GM19455 (cell line): ENCODE measurements around the gene AFM.

Source experiments
- ATAC-seq: cut with Tn5 transposase; IDR thresholded peaks from one replicate; pipeline ENCODE4 v1.9.1; 2021; ENCODE audit not compliant: unreplicated experiment

Gene AFM

DNA sequence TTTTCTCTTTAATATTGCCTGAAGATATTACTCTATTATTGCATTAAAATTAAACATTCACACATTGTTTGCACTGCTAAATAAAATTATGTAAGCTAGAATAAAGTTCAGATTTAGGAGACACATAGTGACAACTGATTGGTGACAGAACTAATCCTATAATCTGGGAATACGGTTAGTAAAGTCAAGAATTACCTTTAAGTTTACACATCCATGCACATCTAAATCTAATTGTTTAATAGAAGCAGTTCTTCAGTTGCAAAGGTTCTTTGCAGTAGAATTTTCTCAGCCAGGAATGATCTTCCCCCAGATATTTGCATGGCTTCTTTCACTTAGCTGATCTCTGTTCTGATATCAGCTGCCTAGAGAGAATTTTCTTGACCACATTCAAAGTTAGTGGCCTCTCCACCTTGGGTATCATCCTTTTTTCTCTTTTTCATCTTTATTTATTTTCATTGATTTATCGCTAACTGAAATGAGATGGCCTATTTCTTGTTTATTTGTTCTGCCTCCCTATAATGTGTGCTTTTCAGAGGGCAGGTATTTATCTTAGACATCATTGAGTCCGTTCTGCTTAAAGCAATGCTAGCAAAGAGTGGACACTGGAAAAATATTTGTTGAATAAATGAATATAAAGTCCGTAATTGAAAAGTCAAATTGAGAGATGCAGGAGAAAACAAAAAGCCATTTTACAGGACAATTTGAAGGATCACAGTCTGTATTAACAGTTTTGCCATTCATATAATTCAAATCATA is 32.9 kb upstream of the AFM start:
- no peak for ATAC-seq

DNA sequence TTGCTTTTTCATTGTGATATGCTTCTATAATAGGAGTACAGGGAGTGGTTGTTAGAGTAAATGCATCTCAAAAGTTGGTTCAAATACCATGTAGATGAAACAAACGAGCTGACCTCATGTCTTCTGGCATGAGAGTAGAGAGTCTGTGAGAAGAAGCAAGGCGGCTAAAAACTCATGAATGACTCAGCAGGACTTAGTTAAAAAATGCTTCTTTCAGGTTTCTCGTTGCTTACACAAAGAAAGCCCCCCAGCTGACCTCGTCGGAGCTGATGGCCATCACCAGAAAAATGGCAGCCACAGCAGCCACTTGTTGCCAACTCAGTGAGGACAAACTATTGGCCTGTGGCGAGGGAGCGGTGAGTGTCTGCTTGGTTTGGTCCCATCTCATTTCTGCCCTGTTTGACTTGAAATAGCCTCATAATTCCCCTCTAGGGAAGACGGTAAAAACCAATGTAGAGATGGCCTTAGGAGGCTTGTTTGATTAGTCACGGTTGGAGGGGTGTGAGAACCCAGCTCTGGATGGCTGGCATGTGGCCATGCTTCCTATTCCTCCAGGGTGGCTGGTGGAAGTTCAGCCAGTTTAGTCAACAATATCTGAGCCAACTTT is 31.0 kb upstream of the AFM start:
- no peak for ATAC-seq

DNA sequence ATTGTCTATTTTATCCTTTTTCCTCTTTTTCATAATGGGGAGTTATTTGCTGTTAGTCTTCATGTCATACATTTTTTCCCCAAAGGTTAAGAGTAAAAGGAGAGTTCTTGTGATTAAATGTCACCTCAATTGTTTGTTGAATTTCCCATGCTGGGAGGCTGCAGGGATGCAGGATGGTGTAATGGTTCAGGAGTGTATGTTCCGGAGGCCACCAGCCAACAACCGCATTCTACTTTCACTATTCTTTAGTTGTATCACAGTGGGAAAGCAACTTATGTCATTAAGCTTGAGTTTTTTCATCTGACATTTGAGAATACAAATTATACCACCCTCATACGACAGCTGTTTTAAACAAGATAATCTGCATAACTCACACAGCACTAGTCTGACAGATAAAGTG is 30.1 kb upstream of the AFM start:
- ATAC-seq, result no peak

DNA sequence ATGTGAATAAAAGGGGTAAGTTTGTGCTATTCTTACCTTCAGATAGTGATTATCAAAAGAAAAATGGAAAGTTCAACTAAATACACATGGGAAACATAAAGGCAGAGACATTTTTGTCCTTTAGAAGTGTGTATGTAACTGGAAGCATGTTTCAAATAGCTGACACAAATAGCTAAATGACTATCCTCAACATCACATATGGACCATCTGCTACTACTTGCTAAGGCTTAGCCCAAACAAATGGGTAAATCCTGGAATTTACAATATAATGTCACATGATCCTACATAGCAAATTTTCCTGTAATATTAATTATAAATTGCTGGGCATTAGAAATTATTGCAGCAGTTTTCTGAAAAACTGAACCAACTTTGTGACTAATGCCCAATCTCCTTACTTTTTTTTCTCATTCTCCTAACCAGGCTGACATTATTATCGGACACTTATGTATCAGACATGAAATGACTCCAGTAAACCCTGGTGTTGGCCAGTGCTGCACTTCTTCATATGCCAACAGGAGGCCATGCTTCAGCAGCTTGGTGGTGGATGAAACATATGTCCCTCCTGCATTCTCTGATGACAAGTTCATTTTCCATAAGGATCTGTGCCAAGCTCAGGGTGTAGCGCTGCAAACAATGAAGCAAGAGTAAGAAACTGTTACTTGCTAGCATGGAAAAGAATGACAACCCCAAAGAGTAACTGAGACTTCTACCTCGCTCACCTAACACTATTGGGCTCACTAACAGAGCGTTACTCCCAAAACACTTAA is 29.4 kb upstream of the AFM start:
- ATAC-seq, result no peak

DNA sequence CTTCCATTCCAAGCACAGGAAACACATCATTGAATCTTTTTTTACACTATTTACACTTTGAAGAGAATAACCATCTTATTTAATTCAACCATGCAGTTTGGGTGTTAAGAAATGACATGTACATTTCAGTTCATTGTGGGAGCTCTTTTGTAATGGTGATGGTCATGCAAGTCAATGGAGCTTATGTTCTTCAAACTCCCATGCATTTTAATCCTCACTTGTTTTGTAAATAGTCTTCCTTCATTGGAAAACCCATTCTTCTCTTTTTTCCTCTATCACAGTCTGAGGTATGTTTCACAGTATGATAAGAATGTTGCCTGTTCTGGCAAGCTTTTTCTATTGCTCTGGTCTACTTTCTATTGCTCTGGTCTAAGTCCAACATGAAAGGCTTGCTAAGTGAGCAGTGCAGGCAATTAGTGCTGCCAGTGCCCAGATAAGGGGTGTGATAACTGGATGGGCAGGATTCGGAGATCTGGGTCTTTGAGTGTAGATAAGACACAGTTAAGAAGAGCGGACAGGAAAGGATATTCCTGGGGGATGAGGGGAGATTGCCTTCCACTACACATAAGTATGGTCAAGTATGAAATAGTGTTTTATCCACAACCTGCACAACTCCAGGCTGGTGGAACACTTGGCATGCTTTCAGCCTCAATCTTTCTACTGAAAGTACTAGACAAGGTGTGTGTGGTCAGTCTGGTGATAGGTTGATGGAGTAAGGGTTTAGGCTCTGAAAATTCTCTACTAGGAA is 28.4 kb upstream of the AFM start:
- no peak for ATAC-seq

DNA sequence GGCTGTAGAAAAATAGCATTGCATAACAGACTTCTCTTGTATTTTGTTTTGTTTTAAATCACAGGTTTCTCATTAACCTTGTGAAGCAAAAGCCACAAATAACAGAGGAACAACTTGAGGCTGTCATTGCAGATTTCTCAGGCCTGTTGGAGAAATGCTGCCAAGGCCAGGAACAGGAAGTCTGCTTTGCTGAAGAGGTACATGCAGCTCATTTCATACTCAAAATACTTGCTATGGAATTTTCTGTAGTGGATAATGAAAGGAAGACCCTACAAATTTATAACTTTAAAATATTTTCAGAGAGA is 27.9 kb upstream of the AFM start:
- ATAC-seq, result no peak

DNA sequence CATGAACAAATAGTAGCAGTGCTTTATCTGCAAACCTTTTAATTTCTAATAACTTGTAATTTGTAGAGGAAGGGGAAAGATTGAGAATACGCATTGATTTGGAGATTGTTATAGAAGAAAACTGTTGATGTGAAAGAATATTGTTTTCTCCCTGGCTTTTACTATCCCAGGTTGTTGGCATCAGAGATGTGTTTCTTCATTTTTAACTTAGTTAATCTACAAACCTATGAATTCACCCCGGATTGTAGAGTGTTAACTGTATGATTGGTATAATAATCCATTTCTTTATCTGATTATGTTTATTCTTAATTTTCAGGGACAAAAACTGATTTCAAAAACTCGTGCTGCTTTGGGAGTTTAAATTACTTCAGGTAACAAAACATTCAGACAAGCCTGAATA is 26.6 kb upstream of the AFM start:
- no peak for ATAC-seq

DNA sequence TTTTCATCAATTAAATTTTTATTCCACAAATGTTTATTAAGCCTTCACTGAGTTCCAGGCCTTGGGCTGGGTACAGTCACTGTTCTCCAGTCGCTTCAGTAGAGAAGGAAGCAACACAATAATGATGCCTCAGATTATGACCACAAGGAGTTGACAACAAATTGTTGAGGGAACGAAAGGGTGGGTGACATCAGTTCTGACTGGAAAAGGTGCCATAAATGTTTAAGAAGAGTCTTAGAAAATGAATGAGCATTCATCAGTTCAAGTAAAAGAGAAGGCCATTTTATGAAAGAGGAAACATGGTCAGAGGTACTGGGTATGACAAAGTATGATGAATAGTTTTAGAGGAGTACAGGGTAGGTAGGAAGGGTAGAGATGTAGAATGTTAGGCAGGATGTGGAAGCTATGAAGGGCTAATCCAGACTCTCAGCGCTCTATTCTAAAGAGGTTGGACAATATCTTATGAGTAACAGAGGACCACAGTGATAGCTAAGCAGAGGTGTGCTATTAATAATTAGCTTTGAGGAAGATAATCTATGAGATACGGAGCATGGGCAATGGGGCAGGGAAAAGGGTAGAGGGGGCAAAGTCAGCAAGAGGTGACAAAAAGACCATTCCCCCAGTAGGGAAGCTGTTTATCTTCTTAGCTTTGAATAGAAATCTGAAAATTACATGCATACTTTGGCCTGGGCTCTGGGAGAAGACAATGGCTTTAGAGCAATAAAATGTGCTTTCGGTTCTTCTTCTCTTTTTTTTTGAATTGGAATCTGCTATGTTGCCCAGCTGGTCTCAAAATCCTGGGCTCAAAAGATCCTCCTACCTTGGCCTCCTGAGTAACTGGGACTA is 25.1 kb upstream of the AFM start:
- ATAC-seq, result no peak

DNA sequence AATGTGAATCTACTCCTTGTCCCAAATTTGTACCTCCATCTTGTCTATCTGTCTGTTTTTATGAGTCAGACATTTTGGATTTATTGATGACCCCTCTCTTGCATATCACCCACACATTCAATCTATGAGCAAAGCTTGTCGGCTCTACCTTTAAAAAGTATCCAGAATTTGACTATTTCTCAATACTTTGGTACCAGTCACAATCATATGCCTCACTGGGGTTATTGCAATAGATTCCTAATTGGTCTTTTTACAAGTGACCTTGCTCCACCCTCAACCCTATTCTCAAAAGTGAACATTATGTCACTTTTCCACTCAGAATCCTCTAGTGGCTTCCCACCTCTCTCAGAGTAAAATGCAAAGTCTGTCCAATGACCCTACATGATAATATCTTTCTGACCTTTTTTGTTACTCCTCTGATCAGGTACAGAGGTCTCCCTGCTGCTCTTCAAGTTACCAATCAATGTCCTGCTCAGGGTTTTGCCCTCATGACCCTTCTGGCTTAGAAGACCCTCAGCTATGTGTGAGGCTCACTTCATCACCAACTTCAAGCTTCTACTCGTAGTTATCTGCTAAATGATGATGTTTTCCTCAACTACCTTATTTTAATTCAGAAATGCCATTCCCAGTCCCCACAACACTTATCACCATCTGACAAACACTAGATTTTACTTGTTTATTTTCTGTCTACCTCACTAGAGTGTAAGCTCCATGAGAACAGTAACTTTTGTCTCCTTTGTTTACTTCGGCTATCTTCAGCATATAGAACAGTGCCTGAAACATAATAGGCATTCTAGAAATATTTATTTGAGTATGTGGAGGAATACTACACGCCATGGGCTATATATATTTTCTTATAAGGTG is 23.1 kb upstream of the AFM start:
- no peak for ATAC-seq

DNA sequence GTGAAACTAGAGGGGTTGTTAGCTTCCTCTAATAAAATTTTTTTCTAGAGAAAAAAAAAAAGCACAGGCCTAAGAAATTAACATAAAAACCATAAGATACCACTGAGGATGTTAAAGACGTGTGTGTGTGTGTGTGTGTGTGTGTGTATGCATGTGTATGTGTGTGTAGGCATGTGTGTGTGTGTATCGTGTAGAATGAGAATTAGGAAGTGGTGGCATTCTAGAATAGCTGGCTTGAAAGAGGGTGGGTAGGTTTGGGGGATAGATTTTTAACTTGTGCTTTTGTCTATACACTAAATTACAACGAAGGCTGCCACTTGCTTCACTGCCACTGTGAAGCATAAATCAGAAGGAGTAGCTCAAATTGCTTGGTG is 22.5 kb upstream of the AFM start:
- ATAC-seq, result no peak

DNA sequence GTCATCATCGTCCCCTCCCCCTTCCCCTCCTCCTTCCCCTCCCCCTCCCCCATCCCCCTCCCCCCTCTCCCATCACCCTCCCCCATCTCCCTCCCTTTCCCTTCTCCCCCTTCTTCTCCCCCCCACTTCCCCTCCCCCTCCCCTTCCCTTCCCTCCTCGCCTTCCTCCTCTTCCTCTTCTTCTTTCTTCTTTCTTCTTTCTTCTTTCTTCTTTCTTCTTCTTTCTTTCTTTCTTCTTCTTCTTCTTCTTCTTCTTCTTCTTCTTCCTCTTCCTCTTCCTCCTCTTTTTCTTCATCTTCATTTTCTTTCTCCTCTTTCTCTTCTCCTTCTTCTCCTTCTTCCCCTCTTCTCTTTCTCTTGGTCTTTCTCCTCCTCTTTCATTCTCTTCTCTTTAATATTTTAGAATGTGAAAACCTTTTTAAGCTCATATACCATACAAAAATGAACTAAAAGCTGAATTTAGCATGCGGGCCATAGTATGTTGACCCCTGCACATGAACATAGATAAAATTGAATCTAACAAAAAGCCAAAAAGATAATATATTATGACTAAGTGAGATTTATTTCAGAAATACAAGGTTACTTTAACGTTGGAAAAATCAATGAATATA is 20.5 kb upstream of the AFM start:
- ATAC-seq, result no peak

DNA sequence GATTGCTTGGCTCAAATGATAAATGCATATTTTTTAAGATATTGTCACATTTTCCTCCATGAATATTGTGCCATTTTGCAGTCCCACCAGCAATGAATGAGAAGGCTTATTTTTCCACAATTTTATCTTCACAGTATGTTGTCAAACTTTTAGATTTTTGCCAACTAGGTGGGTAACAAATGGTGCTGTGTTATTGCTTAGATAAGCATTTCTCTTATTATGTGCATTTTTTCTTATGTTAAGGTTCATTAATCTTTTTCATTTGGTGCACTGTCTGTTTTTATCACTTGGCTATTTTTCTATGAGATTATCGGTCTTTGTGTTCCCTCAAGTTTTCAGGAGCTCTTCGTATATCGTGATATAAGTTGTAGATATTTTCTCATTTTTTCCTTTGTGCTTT is 13.4 kb upstream of the AFM start:
- no peak for ATAC-seq

DNA sequence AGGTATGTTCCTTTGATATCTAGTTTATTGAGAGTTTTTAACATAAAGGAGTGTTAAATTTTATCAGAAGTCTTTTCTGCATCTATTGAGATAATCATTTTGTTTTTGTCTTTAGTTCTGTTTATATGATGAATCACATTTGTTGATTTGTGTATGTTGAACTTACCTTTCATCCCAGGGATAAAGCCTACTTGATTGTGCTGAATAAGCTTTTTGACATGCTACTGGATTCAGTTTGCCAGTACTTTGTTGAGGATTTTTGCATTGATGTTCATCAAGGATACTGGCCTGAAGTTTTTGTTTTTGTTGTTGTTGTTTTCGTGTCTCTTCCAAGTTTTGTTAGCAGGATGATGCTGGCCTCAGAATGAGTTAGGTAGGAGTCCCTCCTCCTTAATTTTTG is 10.8 kb upstream of the AFM start:
- ATAC-seq, result no peak

DNA sequence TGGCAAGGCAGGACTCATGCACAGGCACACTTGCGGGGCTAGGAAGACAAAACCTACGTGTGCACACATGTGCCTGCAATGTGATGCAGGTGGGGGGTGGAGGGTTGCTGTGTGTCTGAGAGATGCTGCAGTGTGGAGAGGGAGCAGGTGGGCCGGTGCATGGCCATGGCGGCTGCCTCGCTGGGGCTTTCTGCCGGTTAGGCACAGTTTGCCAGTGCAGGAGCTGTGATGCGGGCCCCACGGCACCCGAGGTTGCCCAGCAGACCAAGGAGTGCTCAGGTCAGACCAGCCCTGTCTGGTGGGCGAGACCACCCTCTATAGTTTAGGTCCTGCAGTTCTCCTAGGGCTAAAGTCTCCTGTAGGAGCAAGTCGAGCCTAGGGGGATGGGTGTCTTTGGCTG is 4.4 kb upstream of the AFM start:
- ATAC-seq, result no peak

DNA sequence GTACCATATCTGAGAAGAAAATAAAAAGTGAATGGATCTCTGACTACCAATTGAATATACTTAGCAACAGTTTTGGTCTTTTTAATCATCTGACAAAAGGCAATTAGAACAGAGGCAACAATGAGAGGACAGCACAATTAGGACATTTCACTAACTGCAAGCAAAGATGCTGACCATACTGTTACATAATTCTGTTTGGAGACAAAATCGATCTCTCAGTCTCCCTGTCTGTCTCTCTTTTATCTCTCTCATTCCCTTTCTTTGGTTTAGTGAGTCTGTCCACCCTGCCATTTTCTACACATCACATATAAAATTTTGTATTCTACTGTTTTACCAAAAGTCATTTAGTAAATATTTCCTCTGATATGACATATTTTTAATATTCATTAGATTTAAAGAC is 2.2 kb upstream of the AFM start:
- no peak for ATAC-seq

DNA sequence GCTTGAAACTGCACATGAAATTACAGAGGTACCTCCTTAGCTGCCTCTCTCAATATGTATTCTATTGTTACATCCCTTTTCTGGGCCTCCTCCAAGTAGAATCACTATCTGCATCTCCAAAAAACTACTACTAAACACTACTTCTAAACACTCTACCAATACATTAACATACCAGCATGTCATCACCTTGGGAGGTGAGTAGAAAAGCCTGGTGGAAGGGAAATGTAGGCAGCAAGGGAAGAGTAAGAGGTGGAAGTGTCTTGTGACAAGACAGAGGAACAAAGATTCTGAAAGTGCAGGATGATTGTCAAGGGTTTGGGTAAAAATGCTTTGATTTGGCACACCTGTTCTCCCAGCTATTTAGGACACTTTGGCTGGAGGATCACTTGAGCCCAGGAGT is 3.5 kb downstream of the AFM start:
- ATAC-seq, result no peak

DNA sequence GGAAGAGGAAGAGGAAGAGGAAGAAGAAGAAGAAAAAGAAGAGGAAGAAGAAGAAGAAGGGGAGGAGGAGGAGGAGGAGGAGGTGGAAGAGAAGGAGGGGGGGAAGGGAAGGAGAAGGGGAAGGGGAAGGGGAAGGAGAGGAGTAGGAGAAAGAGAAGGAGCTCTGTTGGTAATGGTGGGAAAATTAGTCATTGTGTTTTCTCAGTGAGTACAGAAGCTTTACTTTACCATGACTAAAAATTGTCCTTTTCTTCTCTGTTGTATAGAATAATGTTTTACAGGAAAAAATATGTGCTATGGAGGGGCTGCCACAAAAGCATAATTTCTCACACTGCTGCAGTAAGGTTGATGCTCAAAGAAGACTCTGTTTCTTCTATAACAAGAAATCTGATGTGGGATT is 4.1 kb downstream of the AFM start:
- ATAC-seq, result no peak

DNA sequence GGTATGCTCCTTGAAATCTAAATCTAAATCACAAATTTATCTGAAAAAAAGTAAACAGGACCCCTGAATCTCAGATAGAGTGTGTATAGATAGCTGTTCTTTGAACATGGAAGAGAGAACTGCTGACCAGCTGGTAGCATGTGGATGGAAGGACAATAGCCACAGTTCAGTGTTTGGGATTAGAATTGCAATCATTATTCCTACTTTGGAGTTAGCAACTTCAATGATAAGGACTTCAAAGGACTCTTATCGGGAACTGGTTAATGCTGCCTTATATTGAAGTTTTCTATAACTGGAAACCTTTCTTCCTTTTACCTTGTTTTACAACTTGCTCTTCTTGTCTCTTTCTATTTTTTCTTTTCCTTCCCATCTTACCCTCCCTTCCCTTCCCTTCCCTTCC is 5.0 kb downstream of the AFM start:
- ATAC-seq, result no peak

DNA sequence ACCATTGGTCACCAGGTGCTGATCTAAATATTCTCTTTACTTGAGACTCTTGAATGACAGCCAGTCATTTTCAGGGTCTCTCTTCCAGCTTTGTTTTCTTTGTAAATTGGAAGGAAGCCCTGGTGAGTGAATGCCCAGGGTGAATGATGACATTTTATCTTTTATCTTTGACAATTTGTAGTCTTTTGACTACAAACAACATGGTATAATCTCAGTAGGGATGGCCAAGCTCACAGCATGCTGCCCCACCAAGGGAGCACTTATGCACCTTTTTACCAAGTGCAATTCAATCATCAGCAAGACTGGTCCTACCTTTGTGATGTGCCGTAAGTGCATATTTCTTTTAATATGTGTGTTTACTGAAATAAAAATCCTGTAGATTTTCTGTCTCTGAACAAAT is 5.7 kb downstream of the AFM start:
- no peak for ATAC-seq
